ENCODE results near the gene CTDNEP1.
A peak's percentile ranks its signal among the peaks of the same experiment; 100 is the strongest.

The CTDNEP1 gene

GRCh38 chr17:7289256-7290032 lies 37.9 kb upstream of the CTDNEP1 start:
- Histone ChIP-seq H3K27me3 (replicated peaks; ENCODE audit: control insufficient read depth, insufficient read depth, low read length) (peaks cover 2% of the 10 kb centered on the region; the same call in 1 of the 2 replicates), H3K36me3 (ENCODE audit: control insufficient read depth, insufficient read depth, low read length) (no peaks in the 10 kb centered on the region), H3K4me3 (replicated peaks; ENCODE audit: low read depth, low read length) (no peak overlapping the region)
- TF ChIP-seq, protein P1, sequence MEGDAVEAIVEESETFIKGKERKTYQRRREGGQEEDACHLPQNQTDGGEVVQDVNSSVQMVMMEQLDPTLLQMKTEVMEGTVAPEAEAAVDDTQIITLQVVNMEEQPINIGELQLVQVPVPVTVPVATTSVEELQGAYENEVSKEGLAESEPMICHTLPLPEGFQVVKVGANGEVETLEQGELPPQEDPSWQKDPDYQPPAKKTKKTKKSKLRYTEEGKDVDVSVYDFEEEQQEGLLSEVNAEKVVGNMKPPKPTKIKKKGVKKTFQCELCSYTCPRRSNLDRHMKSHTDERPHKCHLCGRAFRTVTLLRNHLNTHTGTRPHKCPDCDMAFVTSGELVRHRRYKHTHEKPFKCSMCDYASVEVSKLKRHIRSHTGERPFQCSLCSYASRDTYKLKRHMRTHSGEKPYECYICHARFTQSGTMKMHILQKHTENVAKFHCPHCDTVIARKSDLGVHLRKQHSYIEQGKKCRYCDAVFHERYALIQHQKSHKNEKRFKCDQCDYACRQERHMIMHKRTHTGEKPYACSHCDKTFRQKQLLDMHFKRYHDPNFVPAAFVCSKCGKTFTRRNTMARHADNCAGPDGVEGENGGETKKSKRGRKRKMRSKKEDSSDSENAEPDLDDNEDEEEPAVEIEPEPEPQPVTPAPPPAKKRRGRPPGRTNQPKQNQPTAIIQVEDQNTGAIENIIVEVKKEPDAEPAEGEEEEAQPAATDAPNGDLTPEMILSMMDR (IDR thresholded peaks at IDR 0.05; ENCODE audit: insufficient read depth, low read length, poor library complexity, severe bottlenecking): no peak
- DNase-seq (ENCODE audit: extremely low read depth, insufficient read length): no peak

DNA sequence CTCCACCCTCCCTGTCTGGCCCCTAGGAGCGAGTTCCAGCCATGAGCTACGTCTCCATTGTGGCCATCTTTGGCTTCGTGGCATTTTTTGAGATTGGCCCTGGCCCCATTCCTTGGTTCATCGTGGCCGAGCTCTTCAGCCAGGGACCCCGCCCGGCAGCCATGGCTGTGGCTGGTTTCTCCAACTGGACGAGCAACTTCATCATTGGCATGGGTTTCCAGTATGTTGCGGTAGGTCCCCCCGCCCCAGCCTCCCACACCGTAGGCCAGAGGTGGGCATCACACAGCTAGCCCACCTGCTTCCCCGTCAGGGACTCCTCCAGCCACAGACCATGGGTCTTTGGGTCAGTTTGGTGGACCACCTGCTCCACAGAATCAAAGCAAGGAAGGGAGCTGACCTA lies 34.1 kb upstream of the CTDNEP1 start:
- no peak for DNase-seq (ENCODE audit: extremely low read depth, insufficient read length)
- Histone ChIP-seq H3K27me3 (replicated peaks; ENCODE audit: control insufficient read depth, insufficient read depth, low read length) (no peaks in the 10 kb centered on the region; the same call in 1 of the 2 replicates), H3K36me3 (ENCODE audit: control insufficient read depth, insufficient read depth, low read length) (no peaks in the 10 kb centered on the region), H3K4me3 (replicated peaks; ENCODE audit: low read depth, low read length) (no peak overlapping the region)
- TF ChIP-seq, protein P1 (IDR thresholded peaks at IDR 0.05; ENCODE audit: insufficient read depth, low read length, poor library complexity, severe bottlenecking): no peak

GRCh38 chr17:7284911-7285310 lies 33.4 kb upstream of the CTDNEP1 start:
- H3K4me3 ChIP-seq (replicated peaks; ENCODE audit: low read depth, low read length): no peak overlapping the region
- DNase-seq (ENCODE audit: extremely low read depth, insufficient read length): no peak
- no peaks in the 10 kb centered on the region for H3K36me3 ChIP-seq (ENCODE audit: control insufficient read depth, insufficient read depth, low read length)
- TF ChIP-seq, protein P1 (IDR thresholded peaks at IDR 0.05; ENCODE audit: insufficient read depth, low read length, poor library complexity, severe bottlenecking): no peak
- no peaks in the 10 kb centered on the region; the same call in 1 of the 2 replicates for H3K27me3 ChIP-seq (replicated peaks; ENCODE audit: control insufficient read depth, insufficient read depth, low read length)

GRCh38 chr17:7283471-7284216 lies 32.1 kb upstream of the CTDNEP1 start:
- DNase-seq (ENCODE audit: extremely low read depth, insufficient read length): no peak
- TF ChIP-seq, protein P1 (IDR thresholded peaks at IDR 0.05; ENCODE audit: insufficient read depth, low read length, poor library complexity, severe bottlenecking): no peak
- no peaks in the 10 kb centered on the region; the same call in 1 of the 2 replicates for H3K27me3 ChIP-seq (replicated peaks; ENCODE audit: control insufficient read depth, insufficient read depth, low read length)
- no peaks in the 10 kb centered on the region for H3K36me3 ChIP-seq (ENCODE audit: control insufficient read depth, insufficient read depth, low read length)
- no peak overlapping the region for H3K4me3 ChIP-seq (replicated peaks; ENCODE audit: low read depth, low read length)

DNA sequence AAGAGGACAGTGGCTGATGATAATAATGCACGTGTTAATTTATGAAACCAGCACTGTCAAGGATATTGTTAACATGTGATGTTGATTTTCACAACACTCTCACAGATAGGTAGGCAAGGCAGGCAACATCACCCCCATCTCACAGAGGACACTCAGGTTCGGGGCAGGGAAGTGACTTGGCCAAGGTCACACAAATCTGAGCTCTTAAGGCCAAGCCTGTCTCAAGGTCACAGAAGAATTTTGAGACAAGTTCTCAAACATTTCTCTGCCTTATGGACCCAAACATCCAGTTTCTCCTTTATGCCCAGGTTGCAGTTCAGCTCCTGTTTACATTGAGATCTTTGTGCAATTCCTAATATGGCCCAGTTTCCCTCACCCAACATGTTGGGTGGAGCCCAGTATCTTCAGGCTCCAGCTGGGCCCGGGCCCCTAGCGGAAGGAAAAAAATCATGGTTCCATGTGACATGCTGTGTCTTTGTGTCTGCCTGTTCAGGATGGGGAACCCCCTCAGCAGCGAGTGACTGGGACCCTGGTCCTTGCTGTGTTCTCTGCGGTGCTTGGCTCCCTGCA lies 31.3 kb upstream of the CTDNEP1 start:
- no peak for DNase-seq (ENCODE audit: extremely low read depth, insufficient read length)
- H3K27me3 ChIP-seq (replicated peaks; ENCODE audit: control insufficient read depth, insufficient read depth, low read length): no peaks in the 10 kb centered on the region

More for the DNA sequence above, 31.3 kb upstream of the CTDNEP1 start:
- Histone ChIP-seq H3K36me3 (ENCODE audit: control insufficient read depth, insufficient read depth, low read length) (no peaks in the 10 kb centered on the region), H3K4me3 (replicated peaks; ENCODE audit: low read depth, low read length) (no peak overlapping the region)
- TF ChIP-seq, protein P1 (IDR thresholded peaks at IDR 0.05; ENCODE audit: insufficient read depth, low read length, poor library complexity, severe bottlenecking): peak; percentile 11

All from GM06990 (cell line).